ENCODE data around the gene CSAG1. TPM values are rescaled to one million over a fixed set of nuclear protein-coding genes. Genes with fewer than 3 reads are reported as not detected.
"Not testable (repeated sequence)": the region's sequence is repeated elsewhere in the genome, so short reads cannot be mapped to it uniquely, and the experiment has no call there.

The CSAG1 gene
- total RNA-seq, 1 experiment from 2014 or later = not detected

DNA sequence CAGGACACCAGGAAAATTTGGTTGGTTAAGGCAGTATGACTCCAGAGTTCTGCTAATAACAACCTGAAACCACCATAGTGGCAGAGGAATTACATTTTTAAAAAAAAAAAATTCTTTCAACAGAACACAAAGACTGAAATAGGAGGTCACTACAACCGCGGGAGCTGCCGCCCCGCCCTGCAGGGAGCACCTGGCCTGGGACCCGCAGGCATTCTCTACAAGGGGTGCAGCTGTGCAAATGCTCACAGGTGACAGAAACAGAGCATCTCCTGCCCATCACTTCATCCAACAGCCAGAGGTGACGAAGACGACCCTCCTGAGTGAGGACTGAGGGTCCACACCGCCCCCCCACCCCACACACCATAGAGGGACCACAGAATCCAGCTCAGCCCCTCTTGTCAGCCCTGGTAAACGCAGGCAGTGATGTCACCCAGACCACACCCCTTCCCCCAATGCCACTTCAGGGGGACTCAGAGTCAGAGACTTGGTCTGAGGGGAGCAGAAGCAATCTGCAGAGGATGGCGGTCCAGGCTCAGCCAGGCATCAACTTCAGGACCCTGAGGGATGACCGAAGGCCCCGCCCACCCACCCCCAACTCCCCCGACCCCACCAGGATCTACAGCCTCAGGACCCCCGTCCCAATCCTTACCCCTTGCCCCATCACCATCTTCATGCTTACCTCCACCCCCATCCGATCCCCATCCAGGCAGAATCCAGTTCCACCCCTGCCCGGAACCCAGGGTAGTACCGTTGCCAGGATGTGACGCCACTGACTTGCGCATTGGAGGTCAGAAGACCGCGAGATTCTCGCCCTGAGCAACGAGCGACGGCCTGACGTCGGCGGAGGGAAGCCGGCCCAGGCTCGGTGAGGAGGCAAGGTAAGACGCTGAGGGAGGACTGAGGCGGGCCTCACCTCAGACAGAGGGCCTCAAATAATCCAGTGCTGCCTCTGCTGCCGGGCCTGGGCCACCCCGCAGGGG is 35.3 kb downstream of the CSAG1 start, which contains the start of gene MAGEA3:
TSS of gene MAGEA3 (plus strand) at position 843 of the 980 bp plus-strand sequence. CDS start 2,039 bp downstream, outside the sequence.
- H3K4me3 ChIP-seq (ENCODE audit: low read depth, low read length); H3K4me1 Mint-ChIP-seq (ENCODE audit: low read depth, unreplicated experiment): not testable (repeated sequence)

GRCh38 chrX:152681012-152681411 is 52.5 kb downstream of the CSAG1 start:
- H3K9me3 ChIP-seq; BruUV-seq (replicated peaks); H3K9me3 Mint-ChIP-seq (ENCODE audit: unreplicated experiment); H3K4me3 ChIP-seq (ENCODE audit: low read depth, low read length); intact Hi-C loops (cut with micrococcal nuclease; ENCODE audit: unreplicated experiment); H3K4me3 Mint-ChIP-seq (ENCODE audit: unreplicated experiment); H3K4me1 Mint-ChIP-seq (ENCODE audit: low read depth, unreplicated experiment); H3K36me3 ChIP-seq (ENCODE audit: control insufficient read depth, insufficient read depth, low read length); H3K27ac Mint-ChIP-seq (ENCODE audit: unreplicated experiment); H3K4me1 ChIP-seq; CTCF ChIA-PET; DNase-seq; H3K27me3 Mint-ChIP-seq (ENCODE audit: insufficient read depth, unreplicated experiment); POLR2A ChIA-PET; H3K27me3 ChIP-seq (replicated peaks; ENCODE audit: control insufficient read depth, insufficient read depth, low read length); H3K36me3 Mint-ChIP-seq (ENCODE audit: insufficient read depth, unreplicated experiment): not testable (repeated sequence)

More for the DNA sequence above, 35.3 kb downstream of the CSAG1 start, which contains the start of gene MAGEA3:
- H3K9me3 Mint-ChIP-seq (ENCODE audit: unreplicated experiment); DNase-seq; H3K27me3 ChIP-seq (replicated peaks; ENCODE audit: control insufficient read depth, insufficient read depth, low read length); H3K27ac Mint-ChIP-seq (ENCODE audit: unreplicated experiment); H3K9me3 ChIP-seq; intact Hi-C loops (cut with micrococcal nuclease; ENCODE audit: unreplicated experiment); POLR2A ChIA-PET; H3K4me3 Mint-ChIP-seq (ENCODE audit: unreplicated experiment); CTCF ChIA-PET; H3K4me1 ChIP-seq; H3K36me3 Mint-ChIP-seq (ENCODE audit: insufficient read depth, unreplicated experiment); H3K27me3 Mint-ChIP-seq (ENCODE audit: insufficient read depth, unreplicated experiment); BruUV-seq (replicated peaks); H3K36me3 ChIP-seq (ENCODE audit: control insufficient read depth, insufficient read depth, low read length): not testable (repeated sequence)

Other genes starting within 250 kb of the CSAG1 start
- 0.07 TPM in 1 of 2 replicates, not detected in the other for gene GABRQ, start 95.8 kb downstream of the CSAG1 start, total RNA-seq (2022)
- not detected in 2 replicates for gene MAGEA3, start 34.9 kb downstream of the CSAG1 start, total RNA-seq (2022)
- gene CSAG2, start 24.4 kb downstream of the CSAG1 start, total RNA-seq (2022) = not detected in 2 replicates
- gene MAGEA2B, start 19.1 kb downstream of the CSAG1 start, total RNA-seq (2022) = not detected in 2 replicates
- gene MAGEA12, start within 50 bp of the CSAG1 start, total RNA-seq (2022) = not detected in 2 replicates
- gene MAGEA2, start 20.1 kb upstream of the CSAG1 start, total RNA-seq (2022) = not detected in 2 replicates
- gene CSAG3, start 25.5 kb upstream of the CSAG1 start, total RNA-seq (2022) = not detected in 2 replicates
- gene MAGEA6, start 36.0 kb upstream of the CSAG1 start, total RNA-seq (2022) = not detected in 2 replicates
- gene CETN2, start 97.0 kb upstream of the CSAG1 start, total RNA-seq (2022) = 23.8 and 23.9 TPM in 2 replicates
- 30.5 and 34.9 TPM in 2 replicates for gene NSDHL, start 97.3 kb upstream of the CSAG1 start, total RNA-seq (2022)
- gene ZNF185, start 164.3 kb upstream of the CSAG1 start, total RNA-seq (2022) = 4.2 and 5.9 TPM in 2 replicates